ENCODE results near the gene GLYR1. TPM values are rescaled to one million over a fixed set of nuclear protein-coding genes. Genes with fewer than 3 reads are reported as not detected.

The GLYR1 gene
- polyA plus RNA-seq, 1 donor (not counting 4 experiments of a cell fraction or from before 2014, with no cell fraction given): 42.6 TPM

- dilution Hi-C loops (cut with MboI; ENCODE audit: extremely low pct_ligation_motif_present, low sequenced_read_pairs): no loop called here
- Histone ChIP-seq H3K4me2 (ENCODE audit: control insufficient read depth, extremely low read depth, insufficient read depth, low read depth, low read length) (peak overlapping the region; percentile 44), H3K9ac (ENCODE audit: control insufficient read depth, extremely low read depth, insufficient read depth, low read length) (no peak overlapping the region), H3K4me3 (ENCODE audit: control insufficient read depth in 2 of 3, extremely low read depth in 1 of 3, insufficient read depth in 2 of 3, low read depth in 1 of 3, low read length in 3 of 3) (no peak overlapping the region), H3K27me3 (ENCODE audit: control insufficient read depth, extremely low read depth, insufficient read depth, low read length) (no peaks in the 10 kb centered on the region), H3K4me1 (ENCODE audit: control insufficient read depth, extremely low read depth, insufficient read depth, low read length) (peaks cover 36% of the 10 kb centered on the region), H2AFZ (ENCODE audit: control insufficient read depth, low read length) (no peak overlapping the region), H3K9me1 (ENCODE audit: control insufficient read depth, extremely low read depth, insufficient read depth, low read length) (peaks cover 5% of the 10 kb centered on the region), H3K79me2 (ENCODE audit: control insufficient read depth, insufficient read depth, low read length) (peaks cover 74% of the 10 kb centered on the region), H4K20me1 (ENCODE audit: control insufficient read depth, extremely low read depth, insufficient read depth, low read length) (no peaks in the 10 kb centered on the region), H3K36me3 (ENCODE audit: control insufficient read depth in 2 of 2, extremely low read depth in 1 of 2, insufficient read depth in 2 of 2, low read length in 2 of 2) (peaks cover 8 to 20% of the 10 kb centered on the region in 2 experiments), H3K27ac (ENCODE audit: control insufficient read depth, insufficient read depth, low read length) (peak overlapping the region; percentile 48), H3K9me3 (ENCODE audit: control insufficient read depth, low read depth, low read length) (no peaks in the 10 kb centered on the region)
- FAIRE-seq (peak; percentile 77), DNase-seq (ENCODE audit: low read depth, low spot score) (no peak)
- no peak for TF ChIP-seq EZH2 (IDR thresholded peaks at IDR 0.05; ENCODE audit: low read length)
- TF ChIP-seq CTCF (optimal IDR thresholded peaks at IDR 0.05 in 1 of 3, IDR thresholded peaks at IDR 0.05 in 1 of 3, conservative IDR thresholded peaks at IDR 0.05 in 1 of 3; ENCODE audit: extremely low read depth in 1 of 3, insufficient read depth in 2 of 3, low read length in 3 of 3): no peak
Measured at GRCh38 chr16:4852221-4852872, 5.3 kb upstream of the GLYR1 start.

- Histone ChIP-seq H4K20me1 (ENCODE audit: control insufficient read depth, extremely low read depth, insufficient read depth, low read length) (no peaks in the 10 kb centered on the region), H2AFZ (ENCODE audit: control insufficient read depth, low read length) (no peak overlapping the region), H3K27me3 (ENCODE audit: control insufficient read depth, extremely low read depth, insufficient read depth, low read length) (no peaks in the 10 kb centered on the region), H3K36me3 (ENCODE audit: control insufficient read depth in 2 of 2, extremely low read depth in 1 of 2, insufficient read depth in 2 of 2, low read length in 2 of 2) (peaks cover 8 to 15% of the 10 kb centered on the region in 2 experiments), H3K9me1 (ENCODE audit: control insufficient read depth, extremely low read depth, insufficient read depth, low read length) (peaks cover 5% of the 10 kb centered on the region), H3K4me2 (ENCODE audit: control insufficient read depth, extremely low read depth, insufficient read depth, low read depth, low read length) (peak overlapping the region; percentile 86), H3K9ac (ENCODE audit: control insufficient read depth, extremely low read depth, insufficient read depth, low read length) (peak overlapping the region; percentile 5), H3K9me3 (ENCODE audit: control insufficient read depth, low read depth, low read length) (no peaks in the 10 kb centered on the region), H3K79me2 (ENCODE audit: control insufficient read depth, insufficient read depth, low read length) (peaks cover 83% of the 10 kb centered on the region), H3K4me3 (ENCODE audit: control insufficient read depth in 2 of 3, extremely low read depth in 1 of 3, insufficient read depth in 2 of 3, low read depth in 1 of 3, low read length in 3 of 3) (peak overlapping the region; percentile 9 to 41 (median 34)), H3K27ac (ENCODE audit: control insufficient read depth, insufficient read depth, low read length) (no peak overlapping the region), H3K4me1 (ENCODE audit: control insufficient read depth, extremely low read depth, insufficient read depth, low read length) (peaks cover 45% of the 10 kb centered on the region)
- DNase-seq (ENCODE audit: low read depth, low spot score) (no peak), FAIRE-seq (no peak)
- no peak for TF ChIP-seq EZH2 (IDR thresholded peaks at IDR 0.05; ENCODE audit: low read length)
- no peak for TF ChIP-seq CTCF (optimal IDR thresholded peaks at IDR 0.05 in 1 of 3, IDR thresholded peaks at IDR 0.05 in 1 of 3, conservative IDR thresholded peaks at IDR 0.05 in 1 of 3; ENCODE audit: extremely low read depth in 1 of 3, insufficient read depth in 2 of 3, low read length in 3 of 3)
- dilution Hi-C loops (cut with MboI; ENCODE audit: extremely low pct_ligation_motif_present, low sequenced_read_pairs): no loop called here
Measured at GRCh38 chr16:4850211-4850610, 3.1 kb upstream of the GLYR1 start.
